Limb (tissue), 2 donors: ENCODE results near the gene FAM174B.

Source experiments
- DNase-seq, 2 donors: peaks; one replicate each; pipeline ENCODE4 v3.0.0-alpha.2; 2016; ENCODE audit errors: extremely low spot score in 2 of 2

FAM174B gene

GRCh38 chr15:92602267-92602593 is 53.3 kb downstream of the FAM174B start:
- DNase-seq: no peak

GRCh38 chr15:92601592-92602266 is 53.8 kb downstream of the FAM174B start:
- DNase-seq: no peak

- no peak for DNase-seq
Observed at GRCh38 chr15:92600856-92601255, 54.7 kb downstream of the FAM174B start.

- no peak for DNase-seq
Observed at GRCh38 chr15:92599394-92599970, 56.1 kb downstream of the FAM174B start.

GRCh38 chr15:92597548-92597947 is 58.0 kb downstream of the FAM174B start:
- DNase-seq: no peak

GRCh38 chr15:92596623-92597022 is 59.0 kb downstream of the FAM174B start:
- DNase-seq: no peak

- no peak for DNase-seq
Observed at GRCh38 chr15:92595506-92596381, 59.8 kb downstream of the FAM174B start.

- no peak for DNase-seq
Observed at GRCh38 chr15:92591275-92591674, 64.3 kb downstream of the FAM174B start.

GRCh38 chr15:92586966-92587365 is 68.6 kb downstream of the FAM174B start:
- no peak for DNase-seq

GRCh38 chr15:92586383-92586942 is 69.1 kb downstream of the FAM174B start:
- DNase-seq: no peak

GRCh38 chr15:92584105-92584504 is 71.5 kb downstream of the FAM174B start:
- DNase-seq: no peak

- DNase-seq: no peak
Observed at GRCh38 chr15:92583096-92584034, 72.2 kb downstream of the FAM174B start.

- DNase-seq: no peak
Observed at GRCh38 chr15:92582206-92582605, 73.4 kb downstream of the FAM174B start.

GRCh38 chr15:92580933-92581445 is 74.6 kb downstream of the FAM174B start:
- DNase-seq: peak in 1 of 2 donors; percentile 6

- DNase-seq: no peak
Observed at GRCh38 chr15:92580521-92580920, 75.1 kb downstream of the FAM174B start.

- DNase-seq: peak in 1 of 2 donors; percentile 19
Observed at GRCh38 chr15:92579931-92580470, 75.6 kb downstream of the FAM174B start.

- DNase-seq: peak in 1 of 2 donors; percentile 16
Observed at GRCh38 chr15:92579486-92579885, 76.1 kb downstream of the FAM174B start.

- peak in 1 of 2 donors; percentile 4 for DNase-seq
Observed at GRCh38 chr15:92578096-92578835, 77.3 kb downstream of the FAM174B start.

- no peak for DNase-seq
Observed at GRCh38 chr15:92576597-92577200, 78.9 kb downstream of the FAM174B start.
